Neural cell (in vitro differentiated cells): ENCODE measurements around the gene TICRR. TPM values are rescaled to one million over a fixed set of nuclear protein-coding genes. Genes with fewer than 3 reads are reported as not detected.
"Not testable (repeated sequence)": the region's sequence is repeated elsewhere in the genome, so short reads cannot be mapped to it uniquely, and the experiment has no call there.

Source experiments
- H2AFZ ChIP-seq: fragments of 200-600, 300-800 bp; sonication (generic), shearing (Covaris generic); 2 replicates; pipeline ENCODE4 v1.6.0; 2014; ENCODE audit warnings: low read depth, mild to moderate bottlenecking, antibody characterized with exemption, low read length, moderate library complexity
- H3F3A ChIP-seq: fragments of 200-600 bp; shearing (Covaris generic); 2 replicates; pipeline ENCODE4 v1.6.1; 2016; ENCODE audit warnings: mild to moderate bottlenecking, moderate library complexity, mixed read lengths, antibody characterized with exemption, low read length; ENCODE audit not compliant: insufficient read depth, poor library complexity, severe bottlenecking
- H3K27ac ChIP-seq: fragments of 200-600, 300-800 bp; sonication (generic), shearing (Covaris generic); 2 replicates; pipeline ENCODE4 v1.5.1; 2014; ENCODE audit warnings: mild to moderate bottlenecking, low read length, moderate library complexity
- H3K27me3 ChIP-seq: fragments of 300-800, 200-600 bp; sonication (generic), shearing (Covaris generic); 2 replicates; pipeline ENCODE4 v1.6.0; 2014; ENCODE audit warnings: mild to moderate bottlenecking, low read depth, low read length, moderate library complexity; ENCODE audit not compliant: insufficient read depth
- H3K36me3 ChIP-seq: fragments of 300-800, 200-600 bp; sonication (generic), shearing (Covaris generic); 2 replicates; pipeline ENCODE4 v1.5.1; 2014; ENCODE audit warnings: mild to moderate bottlenecking, antibody characterized with exemption, low read length, moderate library complexity; ENCODE audit not compliant: insufficient read depth
- H3K4me2 ChIP-seq: fragments of 300-800, 200-600 bp; sonication (generic), shearing (Covaris generic); 2 replicates; pipeline ENCODE4 v1.6.0; 2014; ENCODE audit warnings: mild to moderate bottlenecking, low read length
- H3K4me3 ChIP-seq: fragments of 300-800, 200-600 bp; sonication (generic), shearing (Covaris generic); 2 replicates; pipeline ENCODE4 v1.5.1; 2014; ENCODE audit warnings: mild to moderate bottlenecking, low read length, moderate library complexity
- H3K79me2 ChIP-seq: fragments of 200-600 bp; shearing (Covaris generic); replicated peaks from 2 replicates; pipeline ENCODE4 v1.6.0; 2014; ENCODE audit warnings: mild to moderate bottlenecking, low read length, moderate library complexity; ENCODE audit not compliant: insufficient read depth
- H3K9ac ChIP-seq: fragments of 300-800, 200-600 bp; sonication (generic), shearing (Covaris generic); 2 replicates; pipeline ENCODE4 v1.6.1; 2016; ENCODE audit warnings: mild to moderate bottlenecking, low read length, mixed read lengths
- H3K9me2 ChIP-seq: fragments of 200-600 bp; shearing (Covaris generic); 2 replicates; pipeline ENCODE4 v1.6.1; 2016; ENCODE audit warnings: mild to moderate bottlenecking, low read length, mixed read lengths; ENCODE audit not compliant: insufficient read depth
- H3K9me3 ChIP-seq: fragments of 200-600, 300-800 bp; sonication (generic), shearing (Covaris generic); 2 replicates; pipeline ENCODE4 v1.6.1; 2016; ENCODE audit warnings: mild to moderate bottlenecking, mixed run types, low read length, moderate library complexity, mixed read lengths
- H4K20me1 ChIP-seq: fragments of 200-600 bp; shearing (Covaris generic); 2 replicates; pipeline ENCODE4 v1.6.1; 2016; ENCODE audit warnings: mild to moderate bottlenecking, mixed run types; ENCODE audit not compliant: insufficient read depth
- EP300 ChIP-seq: fragments of 450-650 bp; conservative IDR thresholded peaks from 2 replicates; pipeline ENCODE4 v1.6.1; 2014; ENCODE audit warnings: antibody characterized with exemption, mild to moderate bottlenecking, moderate library complexity; ENCODE audit not compliant: poor library complexity, severe bottlenecking
- EZH2 ChIP-seq: fragments of 200-600, 300-800 bp; shearing (Covaris generic), sonication (generic); IDR thresholded peaks from 2 replicates; pipeline ENCODE4 v1.6.1; 2014; ENCODE audit warnings: antibody characterized with exemption, low read length, borderline replicate concordance, mild to moderate bottlenecking; ENCODE audit not compliant: insufficient read depth, poor library complexity, severe bottlenecking
- MXI1 ChIP-seq: fragments of 450-650 bp; conservative IDR thresholded peaks from 2 replicates; pipeline ENCODE4 v1.6.1; 2014; ENCODE audit warnings: antibody characterized with exemption, mild to moderate bottlenecking; ENCODE audit not compliant: poor library complexity, severe bottlenecking
- POLR2AphosphoS5 ChIP-seq: IDR thresholded peaks from 2 replicates; pipeline ENCODE4 v1.6.1; 2012
- RAD21 ChIP-seq: fragments of 450-650 bp; conservative IDR thresholded peaks from 2 replicates; pipeline ENCODE4 v1.6.1; 2014; ENCODE audit warnings: antibody characterized with exemption, mild to moderate bottlenecking, moderate library complexity
- SMC3 ChIP-seq: fragments of 450-650 bp; conservative IDR thresholded peaks from 2 replicates; pipeline ENCODE4 v1.6.1; 2014; ENCODE audit warnings: antibody characterized with exemption, mild to moderate bottlenecking, moderate library complexity; ENCODE audit not compliant: poor library complexity
- TAF1 ChIP-seq: IDR thresholded peaks from 2 replicates; pipeline ENCODE4 v1.6.1; 2012; ENCODE audit warnings: low read depth
- polyA plus RNA-seq: library from polyadenylated mRNA; depleted of rRNA; stranded (reverse); fragments of >200 nt; gene quantifications from 2 replicates; pipeline ENCODE4 v1.2.3, GENCODE V29; 2014
- TF ChIP-seq, protein P1 (sequence below): fragments of 450-650 bp; IDR thresholded peaks from 2 replicates; pipeline ENCODE4 v1.5.1; 2014; ENCODE audit warnings: antibody characterized with exemption, mild to moderate bottlenecking, moderate library complexity; ENCODE audit not compliant: poor library complexity, severe bottlenecking
- TF ChIP-seq, protein P2 (sequence below): IDR thresholded peaks from 2 replicates; pipeline ENCODE4 v1.6.1; 2012; ENCODE audit warnings: borderline replicate concordance

TICRR gene
- polyA plus RNA-seq, 1 donor from 2014 or later: 0.36 TPM

DNA sequence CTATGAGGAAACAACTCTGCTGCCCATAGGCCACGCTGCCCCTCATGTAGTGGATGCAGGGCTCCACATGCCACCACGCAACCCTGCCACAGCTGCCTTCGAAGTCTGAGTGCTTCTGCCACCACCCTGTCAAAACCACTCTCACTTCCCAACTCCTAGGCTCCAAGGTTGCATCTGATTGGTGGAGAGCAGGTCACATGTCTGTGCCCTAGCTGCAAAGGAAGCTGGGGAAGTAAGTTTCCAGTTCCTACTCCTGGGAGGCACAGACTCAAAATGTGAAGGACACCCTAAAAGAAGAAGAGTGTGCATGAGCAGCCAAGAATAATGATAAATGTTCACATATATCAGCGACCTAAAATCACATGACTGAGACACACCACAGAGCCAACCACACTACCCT lies 31.9 kb upstream of the TICRR start:
- Histone ChIP-seq H3K79me2 (no peaks in the 10 kb centered on the region), H3K4me2 (no peak overlapping the region), H3K9me2 (no peaks in the 10 kb centered on the region), H3K36me3 (no peaks in the 10 kb centered on the region), H3K4me3 (no peak overlapping the region), H4K20me1 (no peaks in the 10 kb centered on the region), H2AFZ (no peak overlapping the region), H3K9ac (no peak overlapping the region), H3K27ac (no peak overlapping the region), H3F3A (no peaks in the 10 kb centered on the region), H3K27me3 (no peaks in the 10 kb centered on the region), H3K9me3 (no peaks in the 10 kb centered on the region)
- TF ChIP-seq TAF1 (no peak), POLR2AphosphoS5 (no peak), SMC3 (no peak)
- TF ChIP-seq, protein P1, sequence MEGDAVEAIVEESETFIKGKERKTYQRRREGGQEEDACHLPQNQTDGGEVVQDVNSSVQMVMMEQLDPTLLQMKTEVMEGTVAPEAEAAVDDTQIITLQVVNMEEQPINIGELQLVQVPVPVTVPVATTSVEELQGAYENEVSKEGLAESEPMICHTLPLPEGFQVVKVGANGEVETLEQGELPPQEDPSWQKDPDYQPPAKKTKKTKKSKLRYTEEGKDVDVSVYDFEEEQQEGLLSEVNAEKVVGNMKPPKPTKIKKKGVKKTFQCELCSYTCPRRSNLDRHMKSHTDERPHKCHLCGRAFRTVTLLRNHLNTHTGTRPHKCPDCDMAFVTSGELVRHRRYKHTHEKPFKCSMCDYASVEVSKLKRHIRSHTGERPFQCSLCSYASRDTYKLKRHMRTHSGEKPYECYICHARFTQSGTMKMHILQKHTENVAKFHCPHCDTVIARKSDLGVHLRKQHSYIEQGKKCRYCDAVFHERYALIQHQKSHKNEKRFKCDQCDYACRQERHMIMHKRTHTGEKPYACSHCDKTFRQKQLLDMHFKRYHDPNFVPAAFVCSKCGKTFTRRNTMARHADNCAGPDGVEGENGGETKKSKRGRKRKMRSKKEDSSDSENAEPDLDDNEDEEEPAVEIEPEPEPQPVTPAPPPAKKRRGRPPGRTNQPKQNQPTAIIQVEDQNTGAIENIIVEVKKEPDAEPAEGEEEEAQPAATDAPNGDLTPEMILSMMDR: no peak

DNA sequence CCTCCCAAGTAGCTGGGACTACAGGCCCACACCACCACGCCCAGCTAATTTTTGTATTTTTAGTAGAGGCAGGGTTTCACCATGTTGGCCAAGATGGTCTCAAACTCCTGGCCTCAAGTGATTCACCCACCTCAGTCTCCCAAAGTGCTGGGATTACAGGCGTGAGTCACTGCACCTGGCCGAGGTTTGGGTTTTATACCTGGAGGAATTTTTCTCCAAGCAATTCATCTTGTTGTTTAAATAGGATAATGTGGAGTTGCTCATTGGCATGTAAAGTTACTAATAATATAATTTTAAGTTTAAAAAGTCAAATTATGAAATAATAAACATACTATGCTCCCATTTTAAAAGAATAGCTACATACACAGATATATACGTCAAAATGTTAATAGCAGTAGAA lies 26.1 kb upstream of the TICRR start:
- H3K27ac ChIP-seq, H3K4me2 ChIP-seq, H3K9me3 ChIP-seq, H3K9ac ChIP-seq, H3K4me3 ChIP-seq, H3F3A ChIP-seq, H3K9me2 ChIP-seq, H3K36me3 ChIP-seq, H3K27me3 ChIP-seq, H4K20me1 ChIP-seq, H3K79me2 ChIP-seq, H2AFZ ChIP-seq: not testable (repeated sequence)

DNA sequence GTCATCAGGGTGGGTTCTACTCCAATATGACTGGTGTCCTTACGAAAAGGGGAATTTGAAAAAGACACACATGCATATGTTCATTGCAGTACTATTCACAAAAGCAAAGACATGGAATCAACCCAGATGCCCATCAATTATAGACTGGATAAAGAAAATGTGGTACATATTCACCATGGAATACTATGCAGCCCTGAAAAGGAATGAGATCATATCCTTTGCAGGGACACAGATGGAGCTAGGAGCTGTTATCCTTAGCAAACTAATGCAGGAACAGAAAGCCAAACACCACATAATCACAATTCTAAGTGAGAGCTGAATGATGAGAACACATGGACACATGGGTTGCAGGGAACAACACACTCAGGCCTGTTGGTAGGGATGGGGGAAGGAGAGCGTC lies 24.8 kb upstream of the TICRR start:
- Histone ChIP-seq H3K4me3 (no peak overlapping the region), H3K79me2 (no peaks in the 10 kb centered on the region), H4K20me1 (no peaks in the 10 kb centered on the region), H3K4me2 (no peak overlapping the region), H3K9ac (no peak overlapping the region), H3K27ac (no peak overlapping the region), H3K9me3 (no peaks in the 10 kb centered on the region), H3K9me2 (no peaks in the 10 kb centered on the region), H2AFZ (no peak overlapping the region), H3K27me3 (no peaks in the 10 kb centered on the region), H3F3A (no peaks in the 10 kb centered on the region), H3K36me3 (no peaks in the 10 kb centered on the region)
- TF ChIP-seq MXI1 (no peak), TAF1 (no peak), SMC3 (no peak), EZH2 (no peak), EP300 (no peak), RAD21 (no peak)
- TF ChIP-seq, protein P1: no peak
- TF ChIP-seq, protein P2, sequence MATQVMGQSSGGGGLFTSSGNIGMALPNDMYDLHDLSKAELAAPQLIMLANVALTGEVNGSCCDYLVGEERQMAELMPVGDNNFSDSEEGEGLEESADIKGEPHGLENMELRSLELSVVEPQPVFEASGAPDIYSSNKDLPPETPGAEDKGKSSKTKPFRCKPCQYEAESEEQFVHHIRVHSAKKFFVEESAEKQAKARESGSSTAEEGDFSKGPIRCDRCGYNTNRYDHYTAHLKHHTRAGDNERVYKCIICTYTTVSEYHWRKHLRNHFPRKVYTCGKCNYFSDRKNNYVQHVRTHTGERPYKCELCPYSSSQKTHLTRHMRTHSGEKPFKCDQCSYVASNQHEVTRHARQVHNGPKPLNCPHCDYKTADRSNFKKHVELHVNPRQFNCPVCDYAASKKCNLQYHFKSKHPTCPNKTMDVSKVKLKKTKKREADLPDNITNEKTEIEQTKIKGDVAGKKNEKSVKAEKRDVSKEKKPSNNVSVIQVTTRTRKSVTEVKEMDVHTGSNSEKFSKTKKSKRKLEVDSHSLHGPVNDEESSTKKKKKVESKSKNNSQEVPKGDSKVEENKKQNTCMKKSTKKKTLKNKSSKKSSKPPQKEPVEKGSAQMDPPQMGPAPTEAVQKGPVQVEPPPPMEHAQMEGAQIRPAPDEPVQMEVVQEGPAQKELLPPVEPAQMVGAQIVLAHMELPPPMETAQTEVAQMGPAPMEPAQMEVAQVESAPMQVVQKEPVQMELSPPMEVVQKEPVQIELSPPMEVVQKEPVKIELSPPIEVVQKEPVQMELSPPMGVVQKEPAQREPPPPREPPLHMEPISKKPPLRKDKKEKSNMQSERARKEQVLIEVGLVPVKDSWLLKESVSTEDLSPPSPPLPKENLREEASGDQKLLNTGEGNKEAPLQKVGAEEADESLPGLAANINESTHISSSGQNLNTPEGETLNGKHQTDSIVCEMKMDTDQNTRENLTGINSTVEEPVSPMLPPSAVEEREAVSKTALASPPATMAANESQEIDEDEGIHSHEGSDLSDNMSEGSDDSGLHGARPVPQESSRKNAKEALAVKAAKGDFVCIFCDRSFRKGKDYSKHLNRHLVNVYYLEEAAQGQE: no peak
